Vagina (tissue), 2 donors: ENCODE measurements around the gene VWA3B. TPM values are rescaled to one million over a fixed set of nuclear protein-coding genes. Genes with fewer than 3 reads are reported as not detected.
"Not testable (repeated sequence)": the region's sequence is repeated elsewhere in the genome, so short reads cannot be mapped to it uniquely, and the experiment has no call there.

Source experiments
- DNase-seq, 2 donors: peaks; one replicate each; pipeline ENCODE4 v3.0.0-alpha.2; 2017; ENCODE audit errors: extremely low spot score in 2 of 2
- H3K27ac ChIP-seq: fragments of 200-600 bp; sonication (generic); one replicate; pipeline ENCODE4 v1.5.1; 2019
- H3K27me3 ChIP-seq: fragments of 200-600 bp; sonication (generic); one replicate; pipeline ENCODE4 v1.5.1; 2019
- H3K36me3 ChIP-seq, 2 donors: fragments of 200-600 bp; sonication (generic); one replicate each; pipeline ENCODE4 v1.5.1; 2017 to 2019
- H3K4me1 ChIP-seq: fragments of 200-600 bp; sonication (generic); one replicate; pipeline ENCODE4 v1.5.1; 2019
- H3K4me3 ChIP-seq, 2 donors: fragments of 200-600 bp; sonication (generic); 1 replicate in 1 of 2; 2 replicates in 1 of 2; pipeline ENCODE4 v1.5.1; 2016 to 2019
- H3K9me3 ChIP-seq: fragments of 200-600 bp; sonication (generic); one replicate; pipeline ENCODE4 v1.5.1; 2019
- POLR2A ChIP-seq, 2 donors: fragments of 450-650 bp; IDR thresholded peaks; one replicate each; pipeline ENCODE4 v1.6.1; 2017; ENCODE audit warnings: antibody characterized with exemption in 2 of 2, mild to moderate bottlenecking in 2 of 2, moderate library complexity in 2 of 2
- POLR2AphosphoS5 ChIP-seq, 2 donors: sonication (generic); formaldehyde crosslinking; IDR thresholded peaks; one replicate each; pipeline ENCODE4 v1.9.0; 2017; ENCODE audit warnings: antibody characterized with exemption in 2 of 2, mild to moderate bottlenecking in 2 of 2, low read depth in 1 of 2; ENCODE audit not compliant: insufficient read depth in 1 of 2
- intact Hi-C: fragments of 100-400 bp; cut with DNase I; formaldehyde crosslinking; loops from one replicate; pipeline ENCODE4 v1.15.1; 2023
- total RNA-seq: library from RNA; depleted of rRNA; stranded (reverse); fragments of >200 nt; gene quantifications from one replicate; pipeline ENCODE4 v1.2.3, GENCODE V29; 2016
- TF ChIP-seq, protein P1 (sequence below), 3 experiments: fragments of 450-650 bp in 2 of 3; fragments of 200-600 bp in 1 of 3; sonication (generic) in 1 of 3; IDR thresholded peaks; one replicate each; pipeline ENCODE4 v1.5.1; 2017 to 2019; ENCODE audit warnings: antibody characterized with exemption in 3 of 3, mild to moderate bottlenecking in 2 of 3, moderate library complexity in 2 of 3

VWA3B gene
- total RNA-seq, 1 donor from 2014 or later = not detected

DNA sequence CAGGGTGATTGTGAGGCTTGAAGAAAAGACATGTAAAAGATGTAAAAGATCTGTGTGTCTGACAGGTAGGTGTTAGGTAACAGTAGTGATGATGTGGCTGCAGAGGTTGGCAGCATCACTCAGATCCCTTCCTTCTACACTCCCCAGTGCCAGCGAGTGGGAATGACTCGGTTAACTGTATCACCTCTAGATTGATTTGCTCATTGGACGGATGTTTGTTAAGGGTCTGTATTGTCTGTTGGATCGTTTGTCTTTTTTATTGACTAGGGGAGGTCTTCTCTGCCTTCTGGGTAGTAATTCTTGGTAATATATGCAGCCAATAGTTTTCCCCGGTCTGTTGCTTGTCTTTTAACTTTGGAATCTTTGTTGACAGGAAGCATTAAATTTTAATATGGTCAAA lies 214.5 kb downstream of the VWA3B start:
- Histone ChIP-seq H3K27me3 (no peaks in the 10 kb centered on the region), H3K4me3 (no peak overlapping the region), H3K4me1 (no peaks in the 10 kb centered on the region), H3K9me3 (no peaks in the 10 kb centered on the region), H3K27ac (no peak overlapping the region), H3K36me3 (no peaks in the 10 kb centered on the region)
- intact Hi-C loops = no loop called here
- no peak for TF ChIP-seq POLR2AphosphoS5 (IDR thresholded peaks at IDR 0.05; ENCODE audit: insufficient read depth in 1 of 2, low read depth in 1 of 2)
- TF ChIP-seq, protein P1, sequence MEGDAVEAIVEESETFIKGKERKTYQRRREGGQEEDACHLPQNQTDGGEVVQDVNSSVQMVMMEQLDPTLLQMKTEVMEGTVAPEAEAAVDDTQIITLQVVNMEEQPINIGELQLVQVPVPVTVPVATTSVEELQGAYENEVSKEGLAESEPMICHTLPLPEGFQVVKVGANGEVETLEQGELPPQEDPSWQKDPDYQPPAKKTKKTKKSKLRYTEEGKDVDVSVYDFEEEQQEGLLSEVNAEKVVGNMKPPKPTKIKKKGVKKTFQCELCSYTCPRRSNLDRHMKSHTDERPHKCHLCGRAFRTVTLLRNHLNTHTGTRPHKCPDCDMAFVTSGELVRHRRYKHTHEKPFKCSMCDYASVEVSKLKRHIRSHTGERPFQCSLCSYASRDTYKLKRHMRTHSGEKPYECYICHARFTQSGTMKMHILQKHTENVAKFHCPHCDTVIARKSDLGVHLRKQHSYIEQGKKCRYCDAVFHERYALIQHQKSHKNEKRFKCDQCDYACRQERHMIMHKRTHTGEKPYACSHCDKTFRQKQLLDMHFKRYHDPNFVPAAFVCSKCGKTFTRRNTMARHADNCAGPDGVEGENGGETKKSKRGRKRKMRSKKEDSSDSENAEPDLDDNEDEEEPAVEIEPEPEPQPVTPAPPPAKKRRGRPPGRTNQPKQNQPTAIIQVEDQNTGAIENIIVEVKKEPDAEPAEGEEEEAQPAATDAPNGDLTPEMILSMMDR (IDR thresholded peaks at IDR 0.05) = no peak
- no peak for TF ChIP-seq POLR2A (IDR thresholded peaks at IDR 0.05)
- no peak for DNase-seq

DNA sequence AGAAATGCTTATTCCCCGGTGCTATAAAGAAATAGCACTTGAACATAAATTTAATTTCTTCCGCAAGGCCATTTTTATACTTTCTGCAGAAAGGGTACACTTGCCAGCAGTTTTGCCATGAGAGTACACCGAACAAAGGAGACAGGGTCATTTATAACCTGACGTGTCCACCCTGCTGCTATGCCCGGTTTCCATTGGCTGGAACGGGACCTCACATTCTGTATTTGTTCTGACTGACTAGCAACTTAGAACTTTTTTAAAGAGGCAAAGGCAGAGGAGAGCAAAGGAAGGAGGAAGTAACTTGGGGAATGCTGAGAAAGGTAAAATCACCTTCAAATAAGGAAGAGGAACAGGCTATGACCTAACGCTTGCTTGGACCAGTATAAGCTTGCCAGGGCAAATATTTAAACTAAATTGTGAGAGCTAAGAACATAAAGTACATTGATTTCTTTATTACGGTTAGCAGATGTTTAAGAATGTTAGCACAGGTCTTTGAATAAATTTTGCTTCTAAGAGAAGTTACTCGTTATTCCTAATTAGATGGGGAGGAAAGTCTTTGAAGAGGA lies 220.2 kb downstream of the VWA3B start:
- intact Hi-C loops, H3K9me3 ChIP-seq, H3K27me3 ChIP-seq, H3K4me3 ChIP-seq, DNase-seq, H3K36me3 ChIP-seq, H3K27ac ChIP-seq, H3K4me1 ChIP-seq: not testable (repeated sequence)

DNA sequence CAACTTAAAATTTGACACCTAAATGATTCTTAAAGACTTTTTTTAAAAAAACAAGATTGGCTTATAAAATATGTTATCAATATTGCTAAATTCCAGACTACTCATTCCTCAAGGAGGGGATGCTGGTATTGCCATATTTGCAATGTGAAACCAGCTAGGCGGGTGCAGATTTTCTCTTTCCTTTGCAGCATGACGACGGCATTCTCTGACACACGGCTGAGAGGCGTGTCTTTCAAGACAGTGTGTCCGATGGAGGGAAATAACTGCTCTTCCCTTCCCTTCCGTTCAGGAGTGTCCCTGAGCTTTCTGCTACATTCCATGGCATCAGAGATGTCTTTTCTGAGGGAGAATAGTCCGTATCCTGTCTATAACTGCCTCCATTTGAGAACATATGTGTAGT lies 221.1 kb downstream of the VWA3B start:
- H3K4me1 ChIP-seq = no peaks in the 10 kb centered on the region
- H3K27me3 ChIP-seq = no peaks in the 10 kb centered on the region
- H3K9me3 ChIP-seq = no peaks in the 10 kb centered on the region
- intact Hi-C loops = no loop called here
- no peak for DNase-seq
- no peak for TF ChIP-seq POLR2A (IDR thresholded peaks at IDR 0.05)
- TF ChIP-seq, protein P1 (IDR thresholded peaks at IDR 0.05) = no peak
- no peak for TF ChIP-seq POLR2AphosphoS5 (IDR thresholded peaks at IDR 0.05; ENCODE audit: insufficient read depth in 1 of 2, low read depth in 1 of 2)
- no peaks in the 10 kb centered on the region for H3K36me3 ChIP-seq
- H3K27ac ChIP-seq = no peak overlapping the region
- no peak overlapping the region for H3K4me3 ChIP-seq

DNA sequence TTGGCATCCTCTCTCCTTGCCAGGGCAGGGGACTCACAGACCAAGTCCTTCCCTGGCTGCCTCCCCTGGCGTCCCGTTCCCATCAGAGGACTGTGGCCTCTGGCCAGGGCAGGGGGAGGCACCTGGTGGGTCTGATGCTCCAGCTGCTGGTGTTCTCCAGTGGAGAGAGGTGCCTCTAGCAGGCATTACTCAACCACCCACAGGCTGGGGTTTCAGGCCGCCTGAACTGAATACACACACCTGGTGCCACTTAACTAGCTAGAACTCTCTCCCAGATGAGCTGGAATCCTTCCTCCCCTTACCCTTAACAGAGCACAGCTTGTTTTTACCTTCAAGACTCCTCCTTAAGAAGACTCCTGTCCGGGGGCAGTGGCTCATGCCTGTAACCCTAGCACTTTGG lies 221.6 kb downstream of the VWA3B start:
- no peaks in the 10 kb centered on the region for H3K27me3 ChIP-seq
- no peaks in the 10 kb centered on the region for H3K4me1 ChIP-seq
- intact Hi-C loops = no loop called here
- H3K27ac ChIP-seq = no peak overlapping the region
- no peaks in the 10 kb centered on the region for H3K9me3 ChIP-seq
- DNase-seq = no peak
- H3K4me3 ChIP-seq = no peak overlapping the region
- H3K36me3 ChIP-seq = no peaks in the 10 kb centered on the region
- TF ChIP-seq POLR2AphosphoS5 (IDR thresholded peaks at IDR 0.05; ENCODE audit: insufficient read depth in 1 of 2, low read depth in 1 of 2) (no peak), POLR2A (IDR thresholded peaks at IDR 0.05) (no peak)
- TF ChIP-seq, protein P1 (IDR thresholded peaks at IDR 0.05) = no peak

DNA sequence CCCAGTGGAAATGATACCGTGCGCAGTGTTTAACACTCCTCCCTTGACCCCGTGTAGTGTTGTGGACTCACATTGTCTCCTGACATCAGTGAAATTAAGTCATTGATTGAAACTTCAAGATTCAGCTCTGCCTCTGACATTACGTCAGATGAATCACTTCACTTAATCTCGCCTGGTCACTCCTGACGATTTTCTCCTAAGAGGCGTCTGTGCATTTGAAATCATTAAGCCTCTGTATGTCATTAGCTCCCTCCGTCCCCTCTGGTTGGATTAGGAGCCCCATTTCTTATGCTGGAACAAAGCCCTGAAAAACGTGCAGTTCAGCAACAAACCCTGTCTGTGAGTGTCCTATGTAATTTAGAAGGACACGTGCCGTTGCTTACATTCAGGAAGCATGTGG lies 222.6 kb downstream of the VWA3B start:
- H3K4me1 ChIP-seq = no peaks in the 10 kb centered on the region
- H3K27me3 ChIP-seq = no peaks in the 10 kb centered on the region
- DNase-seq = no peak
- H3K27ac ChIP-seq = no peak overlapping the region
- intact Hi-C loops = no loop called here
- no peaks in the 10 kb centered on the region for H3K36me3 ChIP-seq
- TF ChIP-seq, protein P1 (IDR thresholded peaks at IDR 0.05) = no peak
- TF ChIP-seq POLR2A (IDR thresholded peaks at IDR 0.05) (no peak), POLR2AphosphoS5 (IDR thresholded peaks at IDR 0.05; ENCODE audit: insufficient read depth in 1 of 2, low read depth in 1 of 2) (no peak)
- no peak overlapping the region for H3K4me3 ChIP-seq
- H3K9me3 ChIP-seq = no peaks in the 10 kb centered on the region
